Omental fat pad (tissue), 4 donors: ENCODE results near the gene PDGFC. TPM values are rescaled to one million over a fixed set of nuclear protein-coding genes. Genes with fewer than 3 reads are reported as not detected.

Source experiments
- ATAC-seq: fragments of 150-250 bp; one replicate; pipeline ENCODE4 v1.9.1; 2016; ENCODE audit warnings: mild to moderate bottlenecking, moderate library complexity; ENCODE audit not compliant: low FRiP score
- DNase-seq: peaks from one replicate; pipeline ENCODE4 v3.0.0-alpha.2; 2019; ENCODE audit warnings: low spot score
- total RNA-seq, 4 donors: library from RNA; depleted of rRNA; stranded (reverse); fragments of >200 nt; gene quantifications; one replicate each; pipeline ENCODE4 v1.1.0, GENCODE V29; 2016
- TF ChIP-seq, protein P1 (sequence below), 3 donors: fragments of 450-650 bp; IDR thresholded peaks; one replicate each; pipeline ENCODE4 v1.5.1; 2016 to 2017; ENCODE audit warnings: antibody characterized with exemption in 3 of 3, mild to moderate bottlenecking in 3 of 3, moderate library complexity in 2 of 3

PDGFC gene
- total RNA-seq, 4 donors from 2014 or later = 22.5 to 38.2 (median 33.1) TPM

DNA sequence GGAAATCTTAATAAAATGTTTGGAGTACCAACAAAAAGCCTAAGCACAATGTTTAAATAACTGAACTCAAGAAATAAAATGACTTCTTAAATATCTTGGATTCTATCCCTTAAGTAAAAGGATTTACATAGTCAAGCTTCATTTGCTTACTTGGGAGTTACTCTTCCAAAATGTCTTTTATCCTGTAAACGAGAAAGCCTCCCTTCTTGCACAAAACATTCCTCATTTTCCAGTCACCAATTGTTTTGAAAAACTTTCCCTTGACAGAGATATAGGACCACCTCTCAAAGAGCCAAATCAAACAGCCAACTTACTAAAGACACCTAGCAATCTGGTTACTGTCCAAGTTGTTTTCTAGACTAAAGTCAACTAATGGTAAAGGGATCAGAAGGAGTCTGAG is 18.6 kb downstream of the PDGFC start:
- DNase-seq (no peak), ATAC-seq (no peak)
- TF ChIP-seq, protein P1, sequence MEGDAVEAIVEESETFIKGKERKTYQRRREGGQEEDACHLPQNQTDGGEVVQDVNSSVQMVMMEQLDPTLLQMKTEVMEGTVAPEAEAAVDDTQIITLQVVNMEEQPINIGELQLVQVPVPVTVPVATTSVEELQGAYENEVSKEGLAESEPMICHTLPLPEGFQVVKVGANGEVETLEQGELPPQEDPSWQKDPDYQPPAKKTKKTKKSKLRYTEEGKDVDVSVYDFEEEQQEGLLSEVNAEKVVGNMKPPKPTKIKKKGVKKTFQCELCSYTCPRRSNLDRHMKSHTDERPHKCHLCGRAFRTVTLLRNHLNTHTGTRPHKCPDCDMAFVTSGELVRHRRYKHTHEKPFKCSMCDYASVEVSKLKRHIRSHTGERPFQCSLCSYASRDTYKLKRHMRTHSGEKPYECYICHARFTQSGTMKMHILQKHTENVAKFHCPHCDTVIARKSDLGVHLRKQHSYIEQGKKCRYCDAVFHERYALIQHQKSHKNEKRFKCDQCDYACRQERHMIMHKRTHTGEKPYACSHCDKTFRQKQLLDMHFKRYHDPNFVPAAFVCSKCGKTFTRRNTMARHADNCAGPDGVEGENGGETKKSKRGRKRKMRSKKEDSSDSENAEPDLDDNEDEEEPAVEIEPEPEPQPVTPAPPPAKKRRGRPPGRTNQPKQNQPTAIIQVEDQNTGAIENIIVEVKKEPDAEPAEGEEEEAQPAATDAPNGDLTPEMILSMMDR (IDR thresholded peaks at IDR 0.05) = no peak

DNA sequence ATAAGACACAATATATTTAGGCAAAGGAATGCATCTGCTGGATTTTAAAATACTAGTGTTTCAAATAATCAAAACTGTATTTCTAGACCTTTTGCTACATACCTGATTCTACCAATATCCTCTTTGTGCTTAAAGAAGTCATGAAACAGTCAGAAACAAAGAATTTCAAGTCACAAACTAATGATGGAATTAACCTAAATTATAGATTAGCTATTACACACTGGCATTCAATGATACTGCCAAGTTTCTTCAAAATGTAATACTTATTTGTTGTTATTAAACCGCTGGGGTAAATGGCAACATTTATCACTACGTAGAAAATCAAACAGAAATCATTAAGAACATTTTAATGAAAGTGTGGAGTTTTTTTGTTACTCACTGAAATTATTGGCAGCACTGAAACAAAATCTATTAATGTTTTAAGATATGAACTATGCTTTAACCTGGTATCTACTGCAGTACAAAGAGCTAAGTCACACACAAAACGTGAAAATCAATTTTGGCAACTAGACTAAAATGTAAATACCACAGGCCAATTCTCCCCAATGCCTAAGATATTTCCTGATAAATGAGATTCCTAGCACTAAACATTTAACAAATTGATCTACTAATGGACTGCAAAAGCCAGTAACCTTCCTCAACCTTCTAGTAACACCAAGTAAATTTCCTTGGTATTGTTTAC is 19.4 kb downstream of the PDGFC start:
- TF ChIP-seq, protein P1 (IDR thresholded peaks at IDR 0.05) = no peak
- ATAC-seq = no peak
- no peak for DNase-seq

DNA sequence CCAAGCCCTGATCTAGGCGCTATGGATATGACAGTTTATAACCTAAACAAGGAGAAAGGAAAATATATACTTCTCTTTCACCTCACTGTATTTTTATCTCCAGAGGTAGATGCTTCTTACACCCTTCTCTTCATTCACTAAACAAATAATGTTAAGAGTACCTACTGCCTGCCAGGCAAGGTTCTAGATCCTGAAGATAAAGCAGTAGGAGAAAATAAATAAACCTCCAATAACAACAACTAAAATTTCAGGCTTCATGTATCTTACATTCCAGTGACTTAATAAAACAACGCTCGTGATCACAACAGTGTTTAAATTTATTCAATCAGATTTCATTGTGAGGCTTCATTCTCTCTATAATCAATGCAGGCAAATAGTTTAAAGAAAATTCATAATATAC is 20.7 kb downstream of the PDGFC start:
- ATAC-seq = no peak
- no peak for DNase-seq

DNA sequence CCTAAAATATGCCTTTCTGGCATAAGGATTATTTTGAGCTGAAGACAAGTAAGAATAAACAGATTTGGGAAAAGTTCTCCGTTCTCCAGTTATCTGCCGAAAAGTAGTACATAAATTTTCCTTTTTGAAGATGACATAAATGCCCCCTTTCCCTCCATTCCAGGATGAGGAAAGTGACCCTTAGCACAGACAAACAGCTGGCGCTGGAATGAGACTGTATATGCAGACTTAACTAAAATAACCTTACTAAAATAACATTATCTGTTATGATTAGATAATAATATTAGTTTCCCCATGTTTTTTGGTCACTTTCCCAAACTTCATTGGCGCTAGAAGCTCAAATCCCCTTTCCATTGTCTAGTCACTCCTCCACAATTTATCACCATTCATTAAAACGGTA is 21.5 kb downstream of the PDGFC start:
- TF ChIP-seq, protein P1 (IDR thresholded peaks at IDR 0.05) = no peak
- ATAC-seq = no peak
- no peak for DNase-seq

More for the DNA sequence above, 20.7 kb downstream of the PDGFC start:
- TF ChIP-seq, protein P1 (IDR thresholded peaks at IDR 0.05) = no peak

DNA sequence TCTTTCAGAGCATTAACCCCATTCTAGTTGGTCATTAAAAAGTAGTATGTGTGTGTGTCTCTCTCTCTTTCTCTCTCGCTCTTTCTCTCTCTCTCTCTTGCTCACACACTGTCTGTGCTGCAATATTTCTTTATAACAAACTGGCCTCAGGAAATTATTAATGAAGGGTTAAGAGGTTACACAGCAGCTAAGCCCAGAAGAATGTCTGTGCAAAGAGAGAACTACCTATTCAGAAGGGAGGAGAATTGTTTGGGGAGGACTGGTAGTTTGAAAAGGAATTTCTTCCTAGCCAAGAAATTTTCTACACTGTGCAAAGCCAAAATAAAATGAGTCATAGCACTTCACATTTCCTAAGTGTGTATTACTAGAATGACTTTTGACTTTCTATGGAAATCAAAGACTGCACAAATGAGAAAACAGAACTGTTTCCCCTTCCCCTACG is 22.2 kb downstream of the PDGFC start:
- peak; percentile 90 for ATAC-seq
- DNase-seq = no peak
- TF ChIP-seq, protein P1 (IDR thresholded peaks at IDR 0.05) = no peak

DNA sequence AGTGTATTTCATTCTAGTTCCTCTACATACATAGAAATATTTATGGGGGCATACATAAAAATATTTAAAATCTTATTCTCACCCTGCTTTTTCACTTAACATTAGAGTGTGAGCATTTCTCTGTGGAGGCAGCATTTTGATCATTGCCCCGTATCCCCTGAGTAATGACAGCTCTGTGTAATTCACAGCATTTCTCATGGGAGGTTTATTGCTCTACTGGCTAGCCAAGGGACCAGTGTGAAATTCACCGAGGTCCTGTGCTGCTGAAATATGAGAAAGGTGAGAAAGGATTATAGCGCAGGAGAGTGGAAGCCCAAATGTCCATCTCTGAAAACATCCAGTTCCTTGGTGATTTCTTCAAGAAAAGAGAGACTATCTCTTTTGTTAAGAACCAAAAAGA is 22.9 kb downstream of the PDGFC start:
- ATAC-seq = no peak
- DNase-seq = no peak
- TF ChIP-seq, protein P1 (IDR thresholded peaks at IDR 0.05) = no peak

DNA sequence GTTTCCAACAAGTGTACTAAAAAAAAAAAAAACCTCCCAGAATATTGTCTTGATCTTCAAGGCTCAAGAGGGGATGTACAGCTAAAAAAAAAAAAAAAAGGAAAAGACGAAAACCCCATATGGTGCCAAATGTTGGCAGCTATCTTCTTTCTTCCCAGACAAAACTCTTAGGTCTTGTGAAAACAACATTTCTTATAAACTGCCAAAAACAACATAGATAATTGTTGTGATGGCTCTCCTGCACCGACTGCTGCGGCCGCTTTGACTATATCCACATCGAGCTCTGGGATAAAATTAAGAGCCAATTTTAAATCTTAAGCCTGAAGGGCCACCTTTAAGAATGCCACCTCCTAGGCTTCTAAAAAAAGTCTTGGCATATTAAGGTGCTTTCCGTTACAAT is 23.5 kb downstream of the PDGFC start:
- TF ChIP-seq, protein P1 (IDR thresholded peaks at IDR 0.05) = no peak
- DNase-seq (no peak), ATAC-seq (no peak)
